Measurements from ENCODE around the gene THEMIS.
"Not testable (repeated sequence)": the region's sequence is repeated elsewhere in the genome, so short reads cannot be mapped to it uniquely, and the experiment has no call there.

The THEMIS gene

DNA sequence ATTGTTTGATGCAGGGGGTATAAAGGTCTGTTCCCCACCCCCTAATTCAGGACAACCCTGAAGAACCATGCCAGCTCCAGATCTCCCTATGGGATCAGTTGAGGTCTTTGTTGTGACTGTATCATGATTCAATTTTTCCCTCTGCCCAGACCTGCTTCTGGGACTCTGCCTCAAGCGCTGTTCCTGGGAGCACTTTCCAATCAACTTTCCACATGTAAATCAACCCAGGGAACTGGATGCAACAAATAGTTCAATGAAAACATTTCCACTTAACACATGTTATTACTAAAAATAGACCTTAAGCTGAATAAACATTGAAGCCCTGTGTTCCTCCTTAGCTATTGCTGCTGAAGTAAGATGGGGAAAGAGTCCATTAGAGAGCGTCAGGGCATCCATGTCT, 184.4 kb downstream of the THEMIS start:
- no peak for DNase-seq

DNA sequence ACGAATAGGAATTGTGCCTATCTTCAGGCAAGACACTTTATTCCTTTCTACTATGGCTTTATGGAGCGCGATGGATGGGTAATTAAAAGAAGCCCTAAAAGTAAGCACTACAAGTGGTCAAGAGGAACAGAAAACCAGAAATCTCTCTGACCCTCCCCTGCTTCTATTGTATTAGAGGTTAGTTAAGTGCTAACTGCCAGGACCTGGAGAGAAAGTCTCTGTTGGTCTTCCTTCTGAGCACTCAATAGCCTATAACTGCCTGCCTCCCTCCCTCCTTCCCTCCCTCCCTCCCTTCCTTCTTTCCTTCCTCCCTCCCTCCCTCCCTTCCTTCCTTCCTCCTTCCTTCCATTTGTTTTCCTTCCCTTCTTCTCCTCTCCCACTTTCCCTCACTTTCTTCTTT, 190.2 kb downstream of the THEMIS start:
- DNase-seq = no peak

DNA sequence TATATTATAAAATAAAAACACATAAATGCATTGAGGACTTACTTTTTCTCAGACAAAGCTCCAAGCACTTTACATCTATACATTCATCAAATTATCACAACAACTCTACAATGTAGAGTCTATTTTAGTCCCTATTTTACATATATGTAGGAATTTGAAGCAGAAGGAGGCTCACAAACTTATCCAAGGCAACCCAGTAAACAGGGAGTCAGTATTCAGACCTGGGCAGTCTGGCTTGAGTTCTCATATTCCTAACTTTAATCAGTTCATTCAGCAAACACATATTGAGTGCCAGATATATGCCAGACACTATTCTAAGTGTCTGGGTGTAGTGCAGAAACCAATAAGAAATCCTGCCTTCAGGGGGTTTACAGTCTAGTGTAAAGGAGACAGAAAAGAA, 194.6 kb downstream of the THEMIS start:
- DNase-seq = no peak

DNA sequence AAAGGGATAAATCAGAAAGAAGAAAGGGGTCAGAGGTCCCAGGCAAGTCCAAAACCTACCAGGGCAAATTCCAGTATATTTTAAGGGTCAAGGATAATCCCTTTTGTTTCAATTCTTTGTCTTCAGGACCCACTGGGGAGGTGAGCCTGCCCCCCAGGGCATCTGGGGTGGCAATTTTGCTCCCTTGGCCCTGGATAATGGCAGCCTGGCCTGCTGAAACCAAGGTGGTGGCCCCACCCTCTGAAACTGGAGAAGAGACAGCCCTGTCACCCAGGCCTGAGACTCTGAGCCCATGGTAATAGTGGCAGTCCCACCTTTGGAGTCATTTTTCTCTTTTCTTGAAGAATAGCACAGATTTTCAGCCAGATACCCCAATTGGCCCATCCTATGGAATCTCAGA, 205.8 kb downstream of the THEMIS start:
- no peak for DNase-seq

DNA sequence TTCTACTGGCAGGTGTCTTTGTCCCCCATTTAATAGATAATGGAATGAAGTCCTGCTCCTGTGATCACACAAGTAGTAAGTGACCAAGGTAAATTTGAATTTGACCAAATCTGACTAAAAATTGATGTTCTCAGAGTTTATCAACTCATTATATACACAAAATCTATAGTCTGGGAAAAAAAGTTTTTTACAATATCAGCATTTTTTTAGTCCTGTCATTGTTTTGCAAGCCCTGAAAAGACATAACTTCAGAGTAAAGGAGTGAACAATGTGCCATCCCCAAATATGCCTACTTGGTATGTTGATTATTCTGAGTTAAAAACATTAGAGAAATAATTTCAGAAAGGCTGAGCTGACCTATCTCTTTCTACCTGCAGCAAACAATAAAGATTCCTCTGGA, 209.7 kb downstream of the THEMIS start:
- DNase-seq = no peak

DNA sequence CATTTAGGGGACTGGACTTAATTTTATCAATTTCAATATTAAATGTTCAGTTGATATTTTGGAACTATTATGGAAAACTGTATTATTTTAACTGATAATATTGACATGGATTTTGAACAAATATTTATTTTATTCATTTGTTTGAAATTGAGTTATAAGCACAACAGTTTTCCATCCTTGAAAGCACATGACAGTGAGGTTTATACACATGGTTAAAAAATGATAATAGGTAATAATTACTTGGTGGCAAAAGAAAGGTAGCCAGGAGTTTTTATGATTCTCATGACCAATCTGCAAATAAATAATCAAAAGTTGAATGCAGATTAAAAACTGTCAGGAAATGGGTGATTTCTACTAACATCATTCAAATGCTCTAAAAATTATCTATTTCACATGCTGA, 210.3 kb downstream of the THEMIS start:
- no peak for DNase-seq

DNA sequence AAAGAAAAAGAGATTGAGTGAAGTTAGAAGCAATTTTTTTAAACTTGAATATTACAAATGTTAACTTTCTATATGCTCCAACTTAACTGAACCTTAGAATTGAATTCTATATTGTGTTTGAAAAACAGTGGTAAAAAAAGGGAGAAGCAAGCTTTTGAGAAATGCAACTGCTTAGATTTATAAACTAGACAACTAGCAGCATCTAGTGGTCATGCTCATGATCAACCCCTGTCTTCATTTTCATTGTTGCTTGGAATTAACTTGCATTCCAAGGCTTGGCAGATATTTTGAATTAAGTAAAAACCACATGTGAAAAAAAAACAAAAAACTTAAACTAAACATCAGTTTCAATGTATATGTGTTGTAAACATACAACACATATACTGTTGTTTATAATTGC, 210.8 kb downstream of the THEMIS start:
- no peak for DNase-seq

DNA sequence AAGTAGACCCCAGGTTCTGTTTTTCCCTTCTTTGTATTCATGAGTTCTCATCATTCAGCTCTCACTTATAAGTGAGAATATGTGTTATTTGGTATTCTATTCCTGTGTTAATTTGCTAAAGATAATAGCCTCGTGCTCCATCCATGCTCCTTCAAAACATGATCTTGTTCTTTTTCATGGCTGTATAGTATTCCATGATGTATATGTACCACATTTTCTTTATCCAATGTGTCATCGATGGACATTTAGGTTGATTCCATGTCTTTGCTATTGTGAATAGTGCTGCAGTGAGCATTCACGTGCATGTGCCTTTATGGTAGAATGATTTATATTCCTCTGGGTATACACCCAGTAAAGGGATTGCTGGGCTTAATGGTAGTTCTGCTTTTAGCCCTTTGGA, 213.4 kb downstream of the THEMIS start:
- not testable (repeated sequence) for DNase-seq

DNA sequence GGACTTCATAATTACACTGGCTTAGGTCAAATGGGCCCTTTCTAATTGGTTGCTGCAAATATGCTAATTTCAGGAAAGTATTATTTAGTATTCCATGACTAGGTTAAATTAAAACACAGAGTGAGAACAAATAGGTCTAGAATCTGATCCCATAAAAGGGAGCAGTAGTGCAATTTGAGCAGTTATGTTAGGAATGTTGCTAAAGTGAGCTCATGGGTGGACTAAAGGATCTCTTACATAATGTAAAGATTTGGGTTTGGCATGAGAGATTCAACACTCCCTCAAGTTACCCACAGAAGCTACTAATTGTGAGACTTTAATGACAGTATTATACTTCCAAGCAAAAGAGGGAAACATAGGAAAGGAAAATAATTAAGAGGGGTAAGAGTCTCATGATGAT, 214.8 kb downstream of the THEMIS start:
- DNase-seq = no peak

DNA sequence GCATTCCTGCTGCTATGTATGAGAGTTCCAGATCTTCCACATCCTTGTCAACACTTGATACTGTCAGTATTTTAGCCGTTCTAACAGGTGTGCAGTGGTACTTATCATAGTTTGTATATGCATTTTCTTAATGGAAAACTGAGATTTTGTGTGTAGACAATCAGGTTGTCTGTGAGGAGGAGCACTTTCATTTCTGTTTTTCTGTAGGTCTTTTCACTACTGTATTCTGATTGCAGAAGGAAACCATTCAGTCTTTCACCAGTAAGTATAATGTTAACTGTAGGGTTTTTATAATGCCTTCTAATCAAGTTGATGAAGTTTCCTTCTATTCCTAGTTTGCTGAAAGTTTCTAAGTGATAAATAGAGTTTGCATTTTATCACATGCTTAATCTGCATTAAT, 216.4 kb downstream of the THEMIS start:
- no peak for DNase-seq
